ENCODE measurements around the gene BLTP3A.

The BLTP3A gene

GRCh38 chr6:34771727-34772126, 20.2 kb upstream of the BLTP3A start:
- no peak for TF ChIP-seq TOX (CRISPR knock-in tag; IDR thresholded peaks at IDR 0.05; ENCODE audit: borderline replicate concordance)
- TF ChIP-seq SNAI2 (CRISPR knock-in tag; IDR thresholded peaks at IDR 0.05) = no peak
- TF ChIP-seq ESRRG (CRISPR knock-in tag; IDR thresholded peaks at IDR 0.05) = no peak
- no peak for TF ChIP-seq CSDC2 (CRISPR knock-in tag; IDR thresholded peaks at IDR 0.05)
- no peak for TF ChIP-seq ZNF8 (CRISPR knock-in tag; IDR thresholded peaks at IDR 0.05)
- TF ChIP-seq, protein P1, sequence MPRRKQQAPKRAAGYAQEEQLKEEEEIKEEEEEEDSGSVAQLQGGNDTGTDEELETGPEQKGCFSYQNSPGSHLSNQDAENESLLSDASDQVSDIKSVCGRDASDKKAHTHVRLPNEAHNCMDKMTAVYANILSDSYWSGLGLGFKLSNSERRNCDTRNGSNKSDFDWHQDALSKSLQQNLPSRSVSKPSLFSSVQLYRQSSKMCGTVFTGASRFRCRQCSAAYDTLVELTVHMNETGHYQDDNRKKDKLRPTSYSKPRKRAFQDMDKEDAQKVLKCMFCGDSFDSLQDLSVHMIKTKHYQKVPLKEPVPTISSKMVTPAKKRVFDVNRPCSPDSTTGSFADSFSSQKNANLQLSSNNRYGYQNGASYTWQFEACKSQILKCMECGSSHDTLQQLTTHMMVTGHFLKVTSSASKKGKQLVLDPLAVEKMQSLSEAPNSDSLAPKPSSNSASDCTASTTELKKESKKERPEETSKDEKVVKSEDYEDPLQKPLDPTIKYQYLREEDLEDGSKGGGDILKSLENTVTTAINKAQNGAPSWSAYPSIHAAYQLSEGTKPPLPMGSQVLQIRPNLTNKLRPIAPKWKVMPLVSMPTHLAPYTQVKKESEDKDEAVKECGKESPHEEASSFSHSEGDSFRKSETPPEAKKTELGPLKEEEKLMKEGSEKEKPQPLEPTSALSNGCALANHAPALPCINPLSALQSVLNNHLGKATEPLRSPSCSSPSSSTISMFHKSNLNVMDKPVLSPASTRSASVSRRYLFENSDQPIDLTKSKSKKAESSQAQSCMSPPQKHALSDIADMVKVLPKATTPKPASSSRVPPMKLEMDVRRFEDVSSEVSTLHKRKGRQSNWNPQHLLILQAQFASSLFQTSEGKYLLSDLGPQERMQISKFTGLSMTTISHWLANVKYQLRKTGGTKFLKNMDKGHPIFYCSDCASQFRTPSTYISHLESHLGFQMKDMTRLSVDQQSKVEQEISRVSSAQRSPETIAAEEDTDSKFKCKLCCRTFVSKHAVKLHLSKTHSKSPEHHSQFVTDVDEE (CRISPR knock-in tag; IDR thresholded peaks at IDR 0.05) = no peak
- no peak for TF ChIP-seq ZNF565 (CRISPR knock-in tag; conservative IDR thresholded peaks at IDR 0.05; ENCODE audit: low read depth)
- TF ChIP-seq, protein P2, sequence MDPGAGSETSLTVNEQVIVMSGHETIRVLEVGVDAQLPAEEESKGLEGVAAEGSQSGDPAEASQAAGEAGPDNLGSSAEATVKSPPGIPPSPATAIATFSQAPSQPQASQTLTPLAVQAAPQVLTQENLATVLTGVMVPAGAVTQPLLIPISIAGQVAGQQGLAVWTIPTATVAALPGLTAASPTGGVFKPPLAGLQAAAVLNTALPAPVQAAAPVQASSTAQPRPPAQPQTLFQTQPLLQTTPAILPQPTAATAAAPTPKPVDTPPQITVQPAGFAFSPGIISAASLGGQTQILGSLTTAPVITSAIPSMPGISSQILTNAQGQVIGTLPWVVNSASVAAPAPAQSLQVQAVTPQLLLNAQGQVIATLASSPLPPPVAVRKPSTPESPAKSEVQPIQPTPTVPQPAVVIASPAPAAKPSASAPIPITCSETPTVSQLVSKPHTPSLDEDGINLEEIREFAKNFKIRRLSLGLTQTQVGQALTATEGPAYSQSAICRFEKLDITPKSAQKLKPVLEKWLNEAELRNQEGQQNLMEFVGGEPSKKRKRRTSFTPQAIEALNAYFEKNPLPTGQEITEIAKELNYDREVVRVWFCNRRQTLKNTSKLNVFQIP (CRISPR knock-in tag; IDR thresholded peaks at IDR 0.05; ENCODE audit: borderline replicate concordance, low read depth) = no peak
- TF ChIP-seq ISL1 (CRISPR knock-in tag; IDR thresholded peaks at IDR 0.05) = no peak
- TF ChIP-seq, protein P3, sequence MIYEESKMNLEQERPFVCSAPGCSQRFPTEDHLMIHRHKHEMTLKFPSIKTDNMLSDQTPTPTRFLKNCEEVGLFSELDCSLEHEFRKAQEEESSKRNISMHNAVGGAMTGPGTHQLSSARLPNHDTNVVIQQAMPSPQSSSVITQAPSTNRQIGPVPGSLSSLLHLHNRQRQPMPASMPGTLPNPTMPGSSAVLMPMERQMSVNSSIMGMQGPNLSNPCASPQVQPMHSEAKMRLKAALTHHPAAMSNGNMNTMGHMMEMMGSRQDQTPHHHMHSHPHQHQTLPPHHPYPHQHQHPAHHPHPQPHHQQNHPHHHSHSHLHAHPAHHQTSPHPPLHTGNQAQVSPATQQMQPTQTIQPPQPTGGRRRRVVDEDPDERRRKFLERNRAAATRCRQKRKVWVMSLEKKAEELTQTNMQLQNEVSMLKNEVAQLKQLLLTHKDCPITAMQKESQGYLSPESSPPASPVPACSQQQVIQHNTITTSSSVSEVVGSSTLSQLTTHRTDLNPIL (CRISPR knock-in tag; IDR thresholded peaks at IDR 0.05; ENCODE audit: low read depth) = no peak
- TF ChIP-seq, protein P4, sequence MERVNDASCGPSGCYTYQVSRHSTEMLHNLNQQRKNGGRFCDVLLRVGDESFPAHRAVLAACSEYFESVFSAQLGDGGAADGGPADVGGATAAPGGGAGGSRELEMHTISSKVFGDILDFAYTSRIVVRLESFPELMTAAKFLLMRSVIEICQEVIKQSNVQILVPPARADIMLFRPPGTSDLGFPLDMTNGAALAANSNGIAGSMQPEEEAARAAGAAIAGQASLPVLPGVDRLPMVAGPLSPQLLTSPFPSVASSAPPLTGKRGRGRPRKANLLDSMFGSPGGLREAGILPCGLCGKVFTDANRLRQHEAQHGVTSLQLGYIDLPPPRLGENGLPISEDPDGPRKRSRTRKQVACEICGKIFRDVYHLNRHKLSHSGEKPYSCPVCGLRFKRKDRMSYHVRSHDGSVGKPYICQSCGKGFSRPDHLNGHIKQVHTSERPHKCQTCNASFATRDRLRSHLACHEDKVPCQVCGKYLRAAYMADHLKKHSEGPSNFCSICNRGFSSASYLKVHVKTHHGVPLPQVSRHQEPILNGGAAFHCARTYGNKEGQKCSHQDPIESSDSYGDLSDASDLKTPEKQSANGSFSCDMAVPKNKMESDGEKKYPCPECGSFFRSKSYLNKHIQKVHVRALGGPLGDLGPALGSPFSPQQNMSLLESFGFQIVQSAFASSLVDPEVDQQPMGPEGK (CRISPR knock-in tag; IDR thresholded peaks at IDR 0.05; ENCODE audit: borderline replicate concordance) = no peak
- no peak for TF ChIP-seq OSR1 (CRISPR knock-in tag; IDR thresholded peaks at IDR 0.05)
- no peak for TF ChIP-seq ARNTL (CRISPR knock-in tag; IDR thresholded peaks at IDR 0.05; ENCODE audit: borderline replicate concordance, low read depth)
- no peak for TF ChIP-seq PPARA (CRISPR knock-in tag; IDR thresholded peaks at IDR 0.05; ENCODE audit: borderline replicate concordance)
- TF ChIP-seq, protein P5, sequence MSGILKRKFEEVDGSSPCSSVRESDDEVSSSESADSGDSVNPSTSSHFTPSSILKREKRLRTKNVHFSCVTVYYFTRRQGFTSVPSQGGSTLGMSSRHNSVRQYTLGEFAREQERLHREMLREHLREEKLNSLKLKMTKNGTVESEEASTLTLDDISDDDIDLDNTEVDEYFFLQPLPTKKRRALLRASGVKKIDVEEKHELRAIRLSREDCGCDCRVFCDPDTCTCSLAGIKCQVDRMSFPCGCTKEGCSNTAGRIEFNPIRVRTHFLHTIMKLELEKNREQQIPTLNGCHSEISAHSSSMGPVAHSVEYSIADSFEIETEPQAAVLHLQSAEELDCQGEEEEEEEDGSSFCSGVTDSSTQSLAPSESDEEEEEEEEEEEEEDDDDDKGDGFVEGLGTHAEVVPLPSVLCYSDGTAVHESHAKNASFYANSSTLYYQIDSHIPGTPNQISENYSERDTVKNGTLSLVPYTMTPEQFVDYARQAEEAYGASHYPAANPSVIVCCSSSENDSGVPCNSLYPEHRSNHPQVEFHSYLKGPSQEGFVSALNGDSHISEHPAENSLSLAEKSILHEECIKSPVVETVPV (CRISPR knock-in tag; IDR thresholded peaks at IDR 0.05) = no peak
- no peak for TF ChIP-seq BACH2 (CRISPR knock-in tag; IDR thresholded peaks at IDR 0.05; ENCODE audit: borderline replicate concordance)
- TF ChIP-seq ZC3H10 (CRISPR knock-in tag; IDR thresholded peaks at IDR 0.05) = no peak
- TF ChIP-seq ZFP3 (CRISPR knock-in tag; IDR thresholded peaks at IDR 0.05) = no peak
- TF ChIP-seq TCF4 (CRISPR knock-in tag; IDR thresholded peaks at IDR 0.05; ENCODE audit: borderline replicate concordance) = no peak
- ATAC-seq = peak; percentile 74; the same call in 2 of the 3 replicates

GRCh38 chr6:34772940-34773339, 18.9 kb upstream of the BLTP3A start:
- ATAC-seq = no peak
- TF ChIP-seq TOX (CRISPR knock-in tag; IDR thresholded peaks at IDR 0.05; ENCODE audit: borderline replicate concordance) (no peak), ZFP30 (CRISPR knock-in tag; IDR thresholded peaks at IDR 0.05) (no peak), OSR1 (CRISPR knock-in tag; IDR thresholded peaks at IDR 0.05) (no peak), ZNF8 (CRISPR knock-in tag; IDR thresholded peaks at IDR 0.05) (no peak), ARNTL (CRISPR knock-in tag; IDR thresholded peaks at IDR 0.05; ENCODE audit: borderline replicate concordance, low read depth) (no peak), ESRRG (CRISPR knock-in tag; IDR thresholded peaks at IDR 0.05) (no peak), ZNF565 (CRISPR knock-in tag; conservative IDR thresholded peaks at IDR 0.05; ENCODE audit: low read depth) (no peak)
- TF ChIP-seq, protein P1 (CRISPR knock-in tag; IDR thresholded peaks at IDR 0.05) = no peak
